H9 (cell line): Measurements from ENCODE around the gene OR8B2. TPM values are rescaled to one million over a fixed set of nuclear protein-coding genes. Genes with fewer than 3 reads are reported as not detected.

ENCODE experiments used
- DNase-seq: peaks from one replicate; pipeline ENCODE4 v3.0.0-alpha.2; 2017
- H2AFZ ChIP-seq: one replicate; pipeline ENCODE4 v1.6.1; 2013; ENCODE audit warnings: mild to moderate bottlenecking, low read length, control low read depth, moderate library complexity
- H2AK5ac ChIP-seq: 2 replicates; pipeline ENCODE4 v1.6.1; 2013; ENCODE audit warnings: low read length, control low read depth, mixed read lengths; ENCODE audit not compliant: insufficient read length
- H2BK120ac ChIP-seq: one replicate; pipeline ENCODE4 v1.6.1; 2013; ENCODE audit warnings: low read depth, mild to moderate bottlenecking, low read length, control low read depth, inconsistent platforms; ENCODE audit not compliant: poor library complexity, severe bottlenecking
- H2BK12ac ChIP-seq: 2 replicates; pipeline ENCODE4 v1.6.1; 2013; ENCODE audit warnings: low read length, control low read depth, mixed read lengths, low read depth; ENCODE audit not compliant: insufficient read length
- H2BK15ac ChIP-seq: 2 replicates; pipeline ENCODE4 v1.6.1; 2013; ENCODE audit warnings: low read depth, low read length, control low read depth
- H2BK20ac ChIP-seq: one replicate; pipeline ENCODE4 v1.6.1; 2013; ENCODE audit warnings: low read depth, mild to moderate bottlenecking, low read length, control low read depth, inconsistent platforms; ENCODE audit not compliant: poor library complexity, severe bottlenecking
- H2BK5ac ChIP-seq: 2 replicates; pipeline ENCODE4 v1.6.1; 2013; ENCODE audit warnings: low read length, control low read depth, mixed read lengths; ENCODE audit not compliant: insufficient read length
- H3K14ac ChIP-seq: 2 replicates; pipeline ENCODE4 v1.6.1; 2013; ENCODE audit warnings: low read length, control low read depth; ENCODE audit not compliant: insufficient read depth
- H3K18ac ChIP-seq: 2 replicates; pipeline ENCODE4 v1.6.1; 2013; ENCODE audit warnings: low read depth, mild to moderate bottlenecking, mixed read lengths, low read length, control low read depth; ENCODE audit not compliant: insufficient read length
- H3K23ac ChIP-seq: 2 replicates; pipeline ENCODE4 v1.6.1; 2013; ENCODE audit warnings: low read length, control low read depth, mixed read lengths, low read depth; ENCODE audit not compliant: insufficient read length
- H3K23me2 ChIP-seq: 2 replicates; pipeline ENCODE4 v1.6.1; 2013; ENCODE audit warnings: low read depth, mild to moderate bottlenecking, mixed read lengths, low read length, control low read depth; ENCODE audit not compliant: insufficient read length, poor library complexity, severe bottlenecking
- H3K27ac ChIP-seq: 2 replicates; pipeline ENCODE4 v1.5.1; 2013; ENCODE audit warnings: low read length, control low read depth, mixed read lengths, low read depth; ENCODE audit not compliant: insufficient read length
- H3K27me3 ChIP-seq: 2 replicates; pipeline ENCODE4 v1.6.1; 2013; ENCODE audit warnings: low read length, control low read depth, inconsistent platforms; ENCODE audit not compliant: insufficient read depth
- H3K4ac ChIP-seq: 2 replicates; pipeline ENCODE4 v1.6.1; 2013; ENCODE audit warnings: low read depth, mild to moderate bottlenecking, control low read depth, inconsistent platforms, low read length, moderate library complexity
- H3K4me1 ChIP-seq: 2 replicates; pipeline ENCODE4 v1.6.1; 2013; ENCODE audit warnings: low read length, control low read depth, inconsistent platforms; ENCODE audit not compliant: insufficient read depth
- H3K4me2 ChIP-seq: 2 replicates; pipeline ENCODE4 v1.6.1; 2013; ENCODE audit warnings: low read length, control low read depth, mixed read lengths; ENCODE audit not compliant: insufficient read length, insufficient read depth
- H3K56ac ChIP-seq: 2 replicates; pipeline ENCODE4 v1.6.1; 2013; ENCODE audit warnings: low read depth, mild to moderate bottlenecking, mixed read lengths, low read length, control low read depth; ENCODE audit not compliant: insufficient read length
- H3K79me1 ChIP-seq: 2 replicates; pipeline ENCODE4 v1.6.1; 2013; ENCODE audit warnings: low read depth, mild to moderate bottlenecking, moderate library complexity, low read length, control low read depth, inconsistent platforms; ENCODE audit not compliant: insufficient read depth, poor library complexity, severe bottlenecking
- H3K79me2 ChIP-seq: 2 replicates; pipeline ENCODE4 v1.6.1; 2013; ENCODE audit warnings: low read length, control low read depth, inconsistent platforms; ENCODE audit not compliant: insufficient read depth
- H3K9ac ChIP-seq: 2 replicates; pipeline ENCODE4 v1.6.1; 2013; ENCODE audit warnings: low read length, control low read depth, mixed read lengths; ENCODE audit not compliant: insufficient read length; ENCODE audit errors: extremely low read depth
- H3K9me3 ChIP-seq: one replicate; pipeline ENCODE4 v1.6.1; 2013; ENCODE audit warnings: low read depth, low read length, inconsistent platforms; ENCODE audit not compliant: control insufficient read depth
- H3T11ph ChIP-seq: one replicate; pipeline ENCODE4 v1.6.1; 2013; ENCODE audit warnings: mild to moderate bottlenecking, low read length, control low read depth, inconsistent platforms
- H4K20me1 ChIP-seq: one replicate; pipeline ENCODE4 v1.6.1; 2013; ENCODE audit not compliant: control insufficient read depth, insufficient read length, insufficient read depth
- H4K5ac ChIP-seq: 2 replicates; pipeline ENCODE4 v1.6.1; 2013; ENCODE audit warnings: low read depth, mild to moderate bottlenecking, mixed read lengths, low read length, control low read depth; ENCODE audit not compliant: insufficient read length
- H4K8ac ChIP-seq: replicated peaks from 2 replicates; pipeline ENCODE4 v1.6.1; 2013; ENCODE audit warnings: low read length, control low read depth, mixed read lengths, low read depth; ENCODE audit not compliant: insufficient read length
- H4K91ac ChIP-seq: 2 replicates; pipeline ENCODE4 v1.6.1; 2013; ENCODE audit warnings: low read depth, mild to moderate bottlenecking, moderate library complexity, mixed read lengths, low read length, control low read depth; ENCODE audit not compliant: insufficient read length
- H3K27ac Mint-ChIP-seq, 3 experiments: 2 replicates in 2 of 3; 3 replicates in 1 of 3; pipeline ENCODE4 v1.8.0; 2020 to 2021; ENCODE audit warnings: mixed read lengths in 3 of 3, mild to moderate bottlenecking in 1 of 3, moderate library complexity in 1 of 3
- H3K27me3 Mint-ChIP-seq: 2 replicates; pipeline ENCODE4 v1.8.0; 2021; ENCODE audit warnings: low read depth, mild to moderate bottlenecking, moderate library complexity, mixed read lengths
- H3K36me3 Mint-ChIP-seq, 3 experiments: 2 replicates in 2 of 3; 3 replicates in 1 of 3; pipeline ENCODE4 v1.8.0; 2020 to 2021; ENCODE audit warnings: low read depth in 3 of 3, mixed read lengths in 3 of 3; ENCODE audit not compliant: insufficient read depth in 1 of 3
- H3K4me1 Mint-ChIP-seq, 2 experiments: 2 replicates each; pipeline ENCODE4 v1.8.0; 2020; ENCODE audit warnings: mixed read lengths in 2 of 2
- H3K4me3 Mint-ChIP-seq, 2 experiments: 2 replicates in 1 of 2; 3 replicates in 1 of 2; pipeline ENCODE4 v1.8.0; 2020 to 2021; ENCODE audit warnings: mild to moderate bottlenecking in 2 of 2, mixed read lengths in 2 of 2, moderate library complexity in 1 of 2
- H3K9me3 Mint-ChIP-seq, 2 experiments: 2 replicates in 1 of 2; 3 replicates in 1 of 2; pipeline ENCODE4 v1.8.0; 2020; ENCODE audit warnings: mild to moderate bottlenecking in 2 of 2, mixed read lengths in 2 of 2, moderate library complexity in 1 of 2
- CTCF ChIP-seq: fragments of 200-600 bp; sonication (generic); conservative IDR thresholded peaks from 3 replicates; pipeline ENCODE4 v1.8.0; 2021; ENCODE audit warnings: antibody characterized with exemption, mild to moderate bottlenecking
- WGBS: extraction: QIAGEN DNeasy Blood & Tissue Kit; methylation state at CpG from one replicate; pipeline ENCODE4 v1.1.7; 2013; ENCODE audit warnings: missing lambda C conversion rate, low lambda C conversion rate, mixed read lengths; ENCODE audit not compliant: insufficient read length; ENCODE audit errors: extremely low coverage; 5-methylcytosine and 5-hydroxymethylcytosine counted together
- total RNA-seq: library from RNA; stranded (reverse); gene quantifications from 2 replicates; pipeline ENCODE4 v1.2.1, GENCODE V29; 2021

OR8B2 gene
- total RNA-seq, 1 experiment from 2014 or later = not detected

DNA sequence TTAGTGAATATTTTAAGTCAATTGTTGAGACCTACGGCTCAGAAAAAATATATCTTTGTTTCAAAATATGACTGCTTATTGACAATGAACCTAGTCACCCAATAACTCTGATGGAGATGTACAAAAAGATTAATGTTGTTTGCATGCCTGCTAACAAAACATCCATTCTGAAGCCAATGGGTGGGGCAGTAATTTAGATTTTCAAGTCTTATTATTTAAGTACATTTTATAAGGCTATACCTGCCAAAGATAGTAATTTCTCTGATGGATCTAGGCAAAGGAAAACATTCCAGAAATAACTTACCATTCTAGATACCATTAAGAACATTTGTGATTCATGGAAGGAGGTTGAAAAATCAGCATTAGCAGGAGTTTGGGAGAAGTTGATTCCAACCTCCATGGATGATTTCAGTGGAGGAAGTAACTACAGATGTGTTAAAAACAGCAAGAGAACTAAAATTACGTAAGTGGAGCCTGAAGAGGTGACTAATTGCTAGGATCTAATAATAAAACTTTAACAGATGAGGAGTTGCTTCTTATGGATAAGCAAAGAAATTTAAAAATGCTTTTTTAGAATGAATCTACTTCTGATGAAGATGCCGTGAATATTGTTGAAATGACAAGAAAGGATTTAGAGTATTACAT is 37.9 kb downstream of the OR8B2 start:
- no peaks in the 10 kb centered on the region for H4K20me1 ChIP-seq
- H2AFZ ChIP-seq = no peak overlapping the region
- no peak for DNase-seq
- H3K36me3 Mint-ChIP-seq = no peaks in the 10 kb centered on the region
- H3K27me3 Mint-ChIP-seq = no peaks in the 10 kb centered on the region
- no peak overlapping the region for H3K27ac Mint-ChIP-seq
- H3K23ac ChIP-seq = no peak overlapping the region
- H3K4me1 Mint-ChIP-seq = no peaks in the 10 kb centered on the region
- H3T11ph ChIP-seq = no peak overlapping the region
- no peak overlapping the region for H3K4me2 ChIP-seq
- H3K79me1 ChIP-seq = no peaks in the 10 kb centered on the region
- H4K91ac ChIP-seq = no peak overlapping the region
- no peak overlapping the region for H2BK5ac ChIP-seq
- H3K9me3 Mint-ChIP-seq = no peaks in the 10 kb centered on the region; a peak in 2 of 5 replicates
- no peak overlapping the region for H3K27ac ChIP-seq
- H3K18ac ChIP-seq = no peak overlapping the region
- no peak for TF ChIP-seq CTCF
- H3K9ac ChIP-seq = no peak overlapping the region
- H3K14ac ChIP-seq = no peak overlapping the region
- H4K8ac ChIP-seq = no peak overlapping the region
- no peaks in the 10 kb centered on the region for H3K9me3 ChIP-seq
- no peak overlapping the region for H2AK5ac ChIP-seq
- H3K4ac ChIP-seq = no peak overlapping the region
- H2BK20ac ChIP-seq = no peak overlapping the region
- H3K27me3 ChIP-seq = no peaks in the 10 kb centered on the region
- H2BK120ac ChIP-seq = no peak overlapping the region
- H3K4me1 ChIP-seq = no peaks in the 10 kb centered on the region
- H3K56ac ChIP-seq = no peak overlapping the region
- no CpG with 5 or more reads among the region's 3 CpGs for WGBS
- H3K23me2 ChIP-seq = no peaks in the 10 kb centered on the region
- no peak overlapping the region for H2BK12ac ChIP-seq
- H3K79me2 ChIP-seq = no peaks in the 10 kb centered on the region
- H4K5ac ChIP-seq = no peak overlapping the region
- H3K4me3 Mint-ChIP-seq = no peak overlapping the region
- H2BK15ac ChIP-seq = no peak overlapping the region
